Chondrocyte (in vitro differentiated cells): ENCODE results near the gene NFU1. TPM values are rescaled to one million over a fixed set of nuclear protein-coding genes. Genes with fewer than 3 reads are reported as not detected.

Experiments
- DNase-seq: peaks from one replicate; pipeline ENCODE4 v3.0.0; 2021; ENCODE audit warnings: mixed read lengths, low spot score
- H3K27ac Mint-ChIP-seq: one replicate; pipeline ENCODE4 v1.8.0; 2021; ENCODE audit warnings: mild to moderate bottlenecking, moderate library complexity, mixed read lengths; ENCODE audit not compliant: unreplicated experiment
- H3K27me3 Mint-ChIP-seq: 2 replicates; pipeline ENCODE4 v1.8.0; 2021; ENCODE audit warnings: low read depth, mixed read lengths
- H3K36me3 Mint-ChIP-seq: 2 replicates; pipeline ENCODE4 v1.8.0; 2021; ENCODE audit warnings: low read depth, mixed read lengths
- H3K4me1 Mint-ChIP-seq: 2 replicates; pipeline ENCODE4 v1.8.0; 2021; ENCODE audit warnings: low read depth, mild to moderate bottlenecking, mixed read lengths
- H3K4me3 Mint-ChIP-seq: one replicate; pipeline ENCODE4 v1.8.0; 2021; ENCODE audit warnings: mild to moderate bottlenecking, moderate library complexity, mixed read lengths; ENCODE audit not compliant: unreplicated experiment
- H3K9me3 Mint-ChIP-seq: 2 replicates; pipeline ENCODE4 v1.8.0; 2021; ENCODE audit warnings: low read depth, mixed read lengths
- total RNA-seq: library from RNA; stranded (reverse); gene quantifications from 3 replicates; pipeline ENCODE4 v1.2.1, GENCODE V29; 2021
- TF ChIP-seq, protein P1 (sequence below): fragments of 200-600 bp; sonication (generic); IDR thresholded peaks from 2 replicates; pipeline ENCODE4 v1.5.0; 2021; ENCODE audit warnings: antibody characterized with exemption, mild to moderate bottlenecking, moderate library complexity

NFU1 gene
- total RNA-seq, 1 donor from 2014 or later: 40.7 TPM

DNA sequence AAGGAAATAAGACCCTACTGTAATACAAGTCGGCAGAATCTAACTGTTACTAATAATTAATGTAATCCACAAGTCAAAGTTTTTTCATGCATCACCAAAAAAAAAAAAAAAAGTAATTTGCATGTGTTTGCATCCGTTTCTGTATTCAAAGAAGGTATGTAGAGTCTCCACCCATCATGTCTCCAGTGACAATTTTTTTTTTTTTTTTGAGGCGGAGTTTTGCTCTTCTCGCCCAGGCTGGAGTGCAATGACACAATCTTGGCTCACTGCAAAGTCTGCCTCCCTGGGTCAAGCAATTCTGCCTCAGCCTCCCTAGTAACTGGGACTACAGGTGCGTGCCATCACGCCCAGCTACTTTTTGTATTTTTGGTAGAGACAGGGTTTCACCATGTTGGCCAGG is 24.2 kb upstream of the NFU1 start:
- no peaks in the 10 kb centered on the region for H3K27me3 Mint-ChIP-seq
- no peaks in the 10 kb centered on the region for H3K9me3 Mint-ChIP-seq
- no peak overlapping the region for H3K4me3 Mint-ChIP-seq
- TF ChIP-seq, protein P1, sequence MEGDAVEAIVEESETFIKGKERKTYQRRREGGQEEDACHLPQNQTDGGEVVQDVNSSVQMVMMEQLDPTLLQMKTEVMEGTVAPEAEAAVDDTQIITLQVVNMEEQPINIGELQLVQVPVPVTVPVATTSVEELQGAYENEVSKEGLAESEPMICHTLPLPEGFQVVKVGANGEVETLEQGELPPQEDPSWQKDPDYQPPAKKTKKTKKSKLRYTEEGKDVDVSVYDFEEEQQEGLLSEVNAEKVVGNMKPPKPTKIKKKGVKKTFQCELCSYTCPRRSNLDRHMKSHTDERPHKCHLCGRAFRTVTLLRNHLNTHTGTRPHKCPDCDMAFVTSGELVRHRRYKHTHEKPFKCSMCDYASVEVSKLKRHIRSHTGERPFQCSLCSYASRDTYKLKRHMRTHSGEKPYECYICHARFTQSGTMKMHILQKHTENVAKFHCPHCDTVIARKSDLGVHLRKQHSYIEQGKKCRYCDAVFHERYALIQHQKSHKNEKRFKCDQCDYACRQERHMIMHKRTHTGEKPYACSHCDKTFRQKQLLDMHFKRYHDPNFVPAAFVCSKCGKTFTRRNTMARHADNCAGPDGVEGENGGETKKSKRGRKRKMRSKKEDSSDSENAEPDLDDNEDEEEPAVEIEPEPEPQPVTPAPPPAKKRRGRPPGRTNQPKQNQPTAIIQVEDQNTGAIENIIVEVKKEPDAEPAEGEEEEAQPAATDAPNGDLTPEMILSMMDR: no peak
- H3K36me3 Mint-ChIP-seq: peaks cover 22% of the 10 kb centered on the region
- peaks cover 4% of the 10 kb centered on the region for H3K4me1 Mint-ChIP-seq
- no peak for DNase-seq
- no peak overlapping the region for H3K27ac Mint-ChIP-seq

DNA sequence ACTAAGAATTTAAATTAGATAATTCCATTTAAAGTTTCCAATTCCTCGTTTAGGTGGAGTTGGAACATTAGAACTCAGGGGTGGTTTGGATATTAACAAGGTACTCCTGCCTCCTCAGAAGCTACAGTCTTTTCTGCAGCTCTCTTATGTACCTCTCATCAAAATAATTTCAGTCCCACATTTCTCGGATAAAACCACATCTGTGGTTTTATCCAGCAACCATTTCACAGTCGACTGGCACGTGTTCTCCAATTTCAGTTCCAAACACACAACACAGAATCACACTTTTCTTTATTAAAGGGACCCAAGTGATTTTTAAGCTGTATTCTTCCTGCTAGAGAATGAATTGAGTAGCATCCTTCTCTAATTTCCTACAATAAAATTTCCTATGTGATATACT is 22.7 kb upstream of the NFU1 start:
- DNase-seq: no peak
- Mint-ChIP-seq H3K27ac (no peak overlapping the region), H3K36me3 (peaks cover 11% of the 10 kb centered on the region), H3K4me3 (no peak overlapping the region), H3K27me3 (no peaks in the 10 kb centered on the region), H3K9me3 (no peaks in the 10 kb centered on the region), H3K4me1 (peaks cover 4% of the 10 kb centered on the region)
- TF ChIP-seq, protein P1: no peak

DNA sequence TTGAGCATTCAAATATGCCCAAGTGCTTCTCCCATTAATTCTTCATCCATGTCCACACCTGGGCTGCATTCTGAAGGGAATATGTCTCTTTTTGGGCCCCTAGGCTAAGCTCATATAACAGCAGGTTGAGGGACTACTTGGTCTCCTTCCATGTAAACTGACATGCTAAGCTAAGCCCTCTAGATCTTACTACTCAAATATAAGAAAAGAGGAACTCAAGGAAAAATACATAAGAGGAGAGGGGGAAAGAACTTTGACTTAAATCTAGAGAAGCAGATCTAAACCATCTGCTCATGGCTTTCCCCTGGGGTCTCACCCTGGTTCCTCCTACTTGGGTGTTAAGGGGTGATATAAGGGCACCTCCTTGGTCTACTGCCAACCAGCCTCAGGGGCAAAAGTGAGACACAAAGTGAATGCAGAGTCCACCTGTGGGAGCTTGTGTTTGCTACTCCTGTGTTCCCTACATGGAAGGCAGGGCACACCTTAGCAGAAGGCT is 19.8 kb upstream of the NFU1 start:
- Mint-ChIP-seq H3K27ac (no peak overlapping the region), H3K4me1 (peaks cover 4% of the 10 kb centered on the region), H3K36me3 (peaks cover 3% of the 10 kb centered on the region), H3K27me3 (no peaks in the 10 kb centered on the region), H3K4me3 (no peak overlapping the region), H3K9me3 (no peaks in the 10 kb centered on the region)
- DNase-seq: no peak
- TF ChIP-seq, protein P1: no peak

DNA sequence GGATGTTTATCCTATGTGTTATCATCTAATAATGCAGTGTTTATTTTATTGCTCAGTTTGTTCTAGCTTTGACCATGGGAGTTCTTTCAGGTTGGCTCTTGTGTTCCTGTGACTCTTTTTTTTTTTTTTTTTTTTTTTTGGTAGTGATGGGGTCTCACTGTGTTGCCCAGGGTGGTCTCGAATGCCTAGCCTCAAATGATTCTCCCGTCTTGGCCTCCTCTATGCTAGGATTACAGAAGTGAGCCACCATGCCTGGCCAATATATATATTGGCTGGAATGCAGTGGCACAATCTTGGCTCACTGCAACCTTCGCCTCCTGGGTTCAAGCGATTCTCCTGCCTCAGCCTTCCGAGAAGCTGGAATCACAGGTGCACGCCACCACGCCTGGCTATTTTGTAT is 18.9 kb upstream of the NFU1 start:
- Mint-ChIP-seq H3K4me1 (peaks cover 4% of the 10 kb centered on the region), H3K4me3 (no peak overlapping the region), H3K27ac (no peak overlapping the region), H3K9me3 (no peaks in the 10 kb centered on the region), H3K27me3 (no peaks in the 10 kb centered on the region), H3K36me3 (peaks cover 1% of the 10 kb centered on the region)
- TF ChIP-seq, protein P1: no peak
- DNase-seq: no peak

DNA sequence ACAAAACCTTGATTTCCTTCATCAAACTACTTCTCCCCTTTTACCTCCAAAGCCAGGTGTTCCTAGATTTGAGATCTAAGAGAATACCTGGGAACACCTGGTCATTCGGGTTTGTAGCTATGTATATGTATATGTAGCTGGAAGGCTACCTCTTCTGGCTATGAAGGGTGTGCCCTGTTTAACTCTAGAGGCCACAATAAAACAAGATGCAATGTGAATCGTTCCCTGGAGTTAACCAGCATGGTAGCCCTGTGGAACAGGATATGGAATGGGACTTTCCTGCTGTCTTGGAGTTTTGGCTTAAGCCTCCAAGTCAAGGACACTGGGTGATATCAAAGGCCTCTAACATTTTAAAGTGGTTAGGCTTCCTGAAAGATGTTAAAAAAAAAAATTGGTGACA is 17.7 kb upstream of the NFU1 start:
- Mint-ChIP-seq H3K9me3 (no peaks in the 10 kb centered on the region), H3K4me3 (no peak overlapping the region), H3K4me1 (peaks cover 13% of the 10 kb centered on the region), H3K27me3 (no peaks in the 10 kb centered on the region), H3K36me3 (peaks cover 1% of the 10 kb centered on the region), H3K27ac (no peak overlapping the region)
- DNase-seq: no peak
- TF ChIP-seq, protein P1: no peak
